HTERT RPE-1 (cell line): ENCODE measurements around the gene FNDC10.

ENCODE experiments used
- in situ Hi-C: fragments of 300-500 bp; cut with MboI; formaldehyde crosslinking; loops from 4 replicates; pipeline ENCODE4 v1.14.3; 2020; ENCODE audit warnings: low sequenced_read_pairs

Gene FNDC10

DNA sequence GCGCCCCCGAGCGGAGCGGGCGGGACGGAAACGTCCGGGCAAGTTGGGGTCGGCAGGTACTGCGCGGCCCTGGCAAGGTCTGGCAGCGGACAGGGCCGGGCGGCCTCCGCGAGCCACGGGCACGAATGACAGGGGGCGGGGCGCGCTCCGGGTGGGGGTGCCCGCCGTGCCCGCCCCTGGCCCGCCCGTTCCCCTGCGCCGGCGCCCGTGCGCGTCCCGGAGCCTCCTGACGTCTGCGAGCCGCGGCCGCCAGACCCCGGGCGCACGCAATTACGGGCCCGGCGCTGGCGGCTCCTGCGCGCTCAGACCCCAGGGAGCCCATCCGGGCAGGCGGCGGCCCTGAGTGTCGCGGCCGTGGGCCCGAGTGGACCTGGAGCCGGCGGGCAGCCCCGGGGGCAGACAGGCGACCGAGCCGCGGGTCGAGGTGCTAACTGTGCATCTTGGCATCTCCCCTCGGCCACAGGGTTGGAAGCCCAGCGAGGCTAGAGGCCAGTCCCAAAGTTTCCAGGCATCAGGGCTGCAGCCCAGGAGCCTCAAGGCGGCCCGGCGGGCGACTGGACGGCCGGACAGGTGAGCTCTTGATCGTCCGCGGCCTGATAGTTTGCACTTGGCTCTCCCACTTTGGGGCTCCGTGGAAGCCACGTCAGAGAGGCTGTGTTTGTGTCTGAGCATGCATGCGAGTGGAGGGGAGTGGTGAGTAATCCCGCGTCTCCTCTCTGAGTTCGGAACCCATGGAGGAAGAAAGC, 16.3 kb upstream of the FNDC10 start:
- in situ Hi-C loops: no loop called here

DNA sequence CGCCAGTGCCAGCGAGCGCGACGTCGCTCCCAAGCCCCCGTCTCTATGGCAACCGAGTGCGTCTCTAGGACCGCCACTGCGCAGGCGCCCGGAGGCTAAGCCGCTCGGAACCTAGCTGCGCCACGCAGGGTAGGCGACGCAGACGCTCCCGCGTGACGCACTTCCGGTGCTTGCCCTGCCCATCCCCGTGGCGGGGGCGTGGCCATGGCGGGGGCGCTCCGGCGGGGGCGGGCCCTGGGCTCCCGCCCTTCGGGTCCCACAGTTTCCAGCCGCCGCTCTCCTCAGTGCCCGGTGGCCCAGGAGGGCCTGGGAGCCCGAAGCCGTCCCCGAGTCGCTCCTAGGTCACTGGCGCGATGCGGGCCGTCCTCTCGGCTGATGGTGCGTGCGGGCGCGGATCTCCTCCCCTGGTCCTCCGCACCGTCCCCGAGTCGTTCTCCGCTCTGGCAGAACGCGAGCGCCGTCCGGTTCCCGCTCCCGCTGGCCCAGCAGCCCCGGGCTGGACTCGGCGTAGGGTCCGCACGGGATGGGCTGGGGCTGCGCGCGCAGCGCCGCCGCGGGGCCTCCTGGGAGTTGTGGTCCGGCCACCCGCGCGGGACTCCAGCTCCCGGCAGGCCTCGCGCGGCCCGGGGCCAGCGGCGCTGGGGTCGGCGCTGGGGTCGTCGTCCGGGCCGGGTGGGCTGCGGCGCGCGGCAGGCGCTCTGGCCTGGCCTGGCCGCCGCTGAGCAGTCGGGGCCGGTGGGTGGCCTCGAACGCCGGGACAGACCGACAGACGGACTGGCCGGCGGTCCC, 15.5 kb upstream of the FNDC10 start, which contains the start of gene MIB2:
Gene MIB2 (plus strand): TSS at position 245 of the 789 bp plus-strand sequence. CDS start 7,953 bp downstream, outside the sequence.
- in situ Hi-C loops: no loop called here

DNA sequence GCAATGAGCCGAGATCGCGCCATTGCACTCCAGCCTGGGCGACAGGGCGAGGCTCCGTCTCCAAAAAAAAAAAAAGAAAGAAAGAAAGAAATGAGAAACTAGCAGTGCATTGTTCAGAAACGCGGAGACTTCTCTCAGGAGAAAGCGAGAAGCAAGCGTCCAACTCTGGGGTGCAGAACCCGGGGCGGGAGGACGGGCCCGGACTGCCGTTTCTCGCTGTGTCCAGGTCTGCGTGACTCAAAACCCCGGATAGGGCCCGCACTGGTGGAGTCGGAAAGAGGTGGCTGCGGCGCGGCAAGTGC, 15.0 kb upstream of the FNDC10 start:
- in situ Hi-C loops: no loop called here

DNA sequence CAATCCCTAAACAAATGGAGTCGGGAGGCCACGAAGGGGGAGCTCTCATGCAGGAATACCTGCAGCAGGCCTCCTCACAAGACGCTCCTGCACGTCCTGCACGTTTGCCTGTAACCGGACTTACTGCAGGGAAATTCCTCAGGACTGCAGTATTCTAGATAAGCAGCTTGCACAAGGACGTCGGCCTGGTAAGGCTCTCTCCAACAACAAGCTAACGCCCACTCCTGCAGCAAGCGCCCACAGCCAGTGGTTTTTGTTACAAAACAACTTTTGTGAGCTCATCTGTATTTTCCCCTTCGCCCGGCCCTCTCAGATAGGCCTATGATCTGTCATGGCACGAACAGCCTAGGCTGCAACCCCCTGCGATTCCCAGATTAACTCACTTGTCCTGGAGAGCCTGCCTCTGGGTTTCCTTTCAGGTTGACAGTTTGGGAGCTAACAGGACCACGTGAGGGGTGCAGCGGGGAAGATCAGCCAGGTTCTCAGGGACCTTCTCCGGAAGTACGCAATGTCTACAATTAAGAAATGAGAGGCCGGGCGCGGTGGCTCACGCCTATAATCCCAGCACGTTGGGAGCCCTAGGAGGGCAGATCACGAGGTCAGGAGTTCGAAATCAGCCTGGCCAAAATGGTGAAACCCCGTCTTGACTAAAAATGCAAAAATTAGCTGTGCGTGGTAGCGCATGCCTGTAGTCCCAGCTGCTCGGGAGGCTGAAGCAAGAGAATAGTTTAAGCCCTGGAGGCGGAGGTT, 14.4 kb upstream of the FNDC10 start:
- in situ Hi-C loops: no loop called here

DNA sequence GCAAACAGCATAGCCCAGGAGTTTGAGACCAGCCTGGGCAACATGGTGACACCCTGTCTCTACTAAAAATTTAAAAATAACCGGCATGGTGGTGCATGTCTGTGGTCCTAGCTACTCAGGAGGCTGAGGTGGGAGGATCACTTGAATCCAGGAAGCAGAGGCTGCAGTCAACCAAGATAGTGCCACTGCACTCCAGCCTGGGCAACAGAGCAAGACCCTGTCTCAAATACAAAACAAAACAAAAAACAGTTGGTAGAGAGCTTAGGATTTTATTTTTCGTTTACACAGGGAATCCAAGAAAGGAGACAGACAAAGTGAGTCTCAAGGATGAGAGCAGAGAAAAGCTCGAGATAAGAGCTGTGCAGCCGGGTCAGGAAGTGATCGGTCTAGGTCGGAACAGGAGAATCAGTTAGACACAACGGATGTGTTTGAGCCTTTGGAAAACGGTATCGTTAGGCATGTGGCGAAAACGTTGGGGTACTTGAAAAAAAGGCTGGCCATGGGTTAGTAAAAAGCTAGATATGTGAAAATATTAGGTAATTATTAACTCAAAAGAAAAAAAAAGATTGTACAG, 13.7 kb upstream of the FNDC10 start:
- in situ Hi-C loops: no loop called here

DNA sequence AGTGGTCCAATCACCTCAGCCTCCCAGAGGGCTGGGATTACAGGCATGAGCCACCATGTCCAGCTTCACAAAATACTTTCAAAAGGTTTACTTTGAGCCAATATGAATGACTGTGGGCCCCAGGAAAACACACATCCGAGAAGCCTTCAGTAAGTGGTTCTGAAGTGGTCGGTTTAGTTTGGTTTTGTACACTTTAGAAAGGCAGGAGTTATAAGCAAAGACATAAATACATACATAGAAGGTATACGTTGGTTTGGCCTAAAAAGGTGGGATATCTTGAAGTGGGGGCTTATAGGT, 12.1 kb upstream of the FNDC10 start:
- in situ Hi-C loops: no loop called here

DNA sequence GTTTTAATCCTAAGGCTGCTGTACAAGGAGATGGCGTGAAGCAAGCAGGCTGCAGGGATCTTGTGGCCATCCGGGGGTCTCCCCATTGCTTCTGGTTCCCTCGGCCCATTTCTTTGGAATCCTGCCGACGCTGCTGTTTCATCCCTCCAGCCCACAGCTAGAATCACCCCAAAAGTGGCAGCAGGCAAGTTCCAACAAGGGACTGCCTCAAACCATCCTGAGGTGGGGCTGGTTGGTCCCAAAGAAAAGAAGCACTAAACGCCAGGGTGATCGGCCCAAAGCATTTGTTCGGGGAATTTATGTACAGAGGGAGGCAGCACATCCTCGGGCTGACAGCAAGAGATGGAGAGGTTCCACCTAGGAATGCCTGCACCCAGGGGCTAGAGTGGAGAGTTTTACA, 10.9 kb upstream of the FNDC10 start:
- in situ Hi-C loops: no loop called here

DNA sequence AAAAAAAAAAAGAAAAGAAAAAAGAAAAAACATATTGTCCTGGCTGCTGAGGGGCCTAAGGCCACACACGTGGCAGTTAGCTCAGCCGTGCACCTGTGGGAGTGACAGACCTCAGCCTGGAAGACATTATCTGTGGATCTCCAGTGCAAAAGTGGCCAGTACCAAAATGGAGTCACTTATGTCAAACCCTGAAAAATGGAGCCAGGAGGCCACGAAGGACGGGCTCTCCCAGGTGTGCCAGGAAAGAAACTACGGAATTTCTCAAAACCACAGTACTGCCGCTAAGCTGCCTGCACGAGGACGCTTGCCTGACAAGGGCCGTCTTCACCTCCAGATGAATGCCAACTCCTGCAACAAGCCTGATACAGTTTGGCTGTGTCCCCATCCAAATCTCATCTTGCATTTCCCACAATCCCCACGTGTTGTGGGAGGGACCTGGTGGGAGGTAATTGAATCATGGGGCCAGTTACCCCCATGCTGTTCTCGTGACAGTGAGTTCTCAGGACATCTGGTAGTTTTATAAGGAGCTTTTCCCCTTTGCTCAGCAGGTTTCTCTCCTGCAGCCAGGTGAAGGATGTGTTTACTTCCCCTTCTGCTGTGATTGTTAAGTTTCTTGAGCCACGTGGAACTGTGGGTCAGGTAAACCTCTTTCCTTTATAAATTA, 10.0 kb upstream of the FNDC10 start:
- in situ Hi-C loops: no loop called here

DNA sequence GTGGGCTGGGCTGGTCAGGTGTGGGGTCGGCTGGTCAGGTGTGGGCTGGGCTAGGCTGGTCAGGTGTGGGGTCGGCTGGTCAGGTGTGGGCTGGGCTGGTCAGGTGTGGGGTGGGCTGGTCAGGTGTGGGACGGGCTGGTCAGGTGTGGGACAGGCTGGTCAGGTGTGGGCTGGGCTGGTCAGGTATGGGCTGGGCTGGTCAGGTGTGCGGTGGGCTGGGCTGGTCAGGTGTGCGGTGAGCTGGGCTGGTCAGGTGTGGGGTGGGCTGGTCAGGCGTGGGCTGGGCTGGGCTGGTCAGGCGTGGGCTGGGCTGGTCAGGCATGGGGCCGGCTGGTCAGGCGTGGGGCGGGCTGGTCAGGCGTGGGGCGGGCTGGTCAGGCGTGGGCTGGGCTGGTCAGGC, 6.3 kb upstream of the FNDC10 start:
- in situ Hi-C loops: no loop called here

DNA sequence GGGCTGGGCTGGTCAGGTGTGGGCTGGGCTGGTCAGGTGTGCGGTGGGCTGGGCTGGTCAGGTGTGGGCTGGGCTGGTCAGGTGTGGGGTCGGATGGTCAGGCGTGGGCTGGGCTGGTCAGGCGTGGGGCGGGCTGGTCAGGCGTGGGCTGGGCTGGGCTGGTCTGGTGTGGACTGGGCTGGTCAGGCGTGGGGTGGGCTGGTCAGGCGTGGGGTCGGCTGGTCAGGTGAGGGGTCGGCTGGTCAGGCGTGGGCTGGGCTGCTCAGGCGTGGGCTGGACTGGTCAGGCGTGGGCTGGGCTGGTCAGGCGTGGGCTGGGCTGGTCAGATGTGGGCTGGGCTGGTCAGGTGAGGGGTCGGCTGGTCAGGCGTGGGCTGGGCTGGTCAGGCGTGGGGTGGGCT, 5.8 kb upstream of the FNDC10 start:
- in situ Hi-C loops: no loop called here

DNA sequence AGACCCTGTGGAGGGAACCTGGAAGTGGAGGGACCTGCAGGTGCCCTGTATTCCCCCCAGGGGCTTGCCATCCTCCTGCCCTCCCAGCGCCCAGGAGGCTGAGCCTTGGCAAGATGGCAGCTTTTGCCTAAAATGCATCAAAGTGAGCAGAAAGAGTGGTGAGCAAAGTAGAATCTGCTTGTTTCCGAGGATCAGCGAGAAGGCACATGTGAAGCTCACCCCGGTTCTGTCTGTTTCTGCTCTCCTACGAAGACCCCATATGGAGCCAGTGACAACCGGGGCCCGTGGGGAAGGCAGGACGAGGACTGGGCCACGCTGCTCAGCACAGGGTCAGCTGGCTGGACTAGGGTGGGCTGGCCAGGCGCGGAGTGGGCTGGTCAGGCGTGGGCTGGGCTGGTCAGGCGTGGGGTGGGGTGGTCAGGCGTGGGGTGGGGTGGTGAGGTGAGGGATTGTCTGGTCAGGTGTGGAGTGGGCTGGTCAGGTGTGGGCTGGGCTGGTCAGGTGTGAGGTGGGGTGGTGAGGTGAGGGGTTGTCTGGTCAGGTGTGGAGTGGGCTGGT, 5.2 kb upstream of the FNDC10 start:
- in situ Hi-C loops: no loop called here

DNA sequence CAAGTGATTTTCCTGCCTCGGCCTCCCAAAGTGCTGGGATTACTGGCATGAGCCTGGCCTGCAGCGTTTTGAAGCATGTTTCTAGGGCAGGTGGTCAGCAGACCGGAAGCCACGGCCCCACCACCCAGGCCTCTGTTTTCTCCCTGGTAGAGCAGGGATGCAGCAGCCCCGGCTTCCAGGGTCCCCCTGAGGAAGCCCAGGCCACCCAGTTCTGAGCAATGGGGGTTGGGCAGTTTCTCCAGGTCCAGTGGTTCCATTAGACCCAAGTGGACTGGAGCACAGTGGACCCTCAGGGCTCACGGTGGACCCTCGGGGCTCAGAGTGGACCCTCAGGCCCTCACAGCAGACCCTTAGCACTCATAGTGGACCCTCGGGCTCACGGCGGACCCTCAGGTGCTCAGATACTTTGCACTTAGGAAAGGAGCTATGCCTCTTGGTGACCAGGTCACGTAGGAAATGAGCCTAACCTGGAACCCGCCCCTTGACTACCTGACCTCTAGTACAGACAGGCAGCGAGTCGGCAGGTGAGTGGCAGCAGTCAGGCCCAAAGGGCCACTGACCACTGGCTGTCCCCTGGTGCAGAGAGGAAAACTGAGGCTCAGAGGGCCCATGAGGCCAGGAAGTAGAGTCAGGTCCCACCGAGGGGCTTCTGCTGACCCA, 4.6 kb upstream of the FNDC10 start:
- in situ Hi-C loops: no loop called here

DNA sequence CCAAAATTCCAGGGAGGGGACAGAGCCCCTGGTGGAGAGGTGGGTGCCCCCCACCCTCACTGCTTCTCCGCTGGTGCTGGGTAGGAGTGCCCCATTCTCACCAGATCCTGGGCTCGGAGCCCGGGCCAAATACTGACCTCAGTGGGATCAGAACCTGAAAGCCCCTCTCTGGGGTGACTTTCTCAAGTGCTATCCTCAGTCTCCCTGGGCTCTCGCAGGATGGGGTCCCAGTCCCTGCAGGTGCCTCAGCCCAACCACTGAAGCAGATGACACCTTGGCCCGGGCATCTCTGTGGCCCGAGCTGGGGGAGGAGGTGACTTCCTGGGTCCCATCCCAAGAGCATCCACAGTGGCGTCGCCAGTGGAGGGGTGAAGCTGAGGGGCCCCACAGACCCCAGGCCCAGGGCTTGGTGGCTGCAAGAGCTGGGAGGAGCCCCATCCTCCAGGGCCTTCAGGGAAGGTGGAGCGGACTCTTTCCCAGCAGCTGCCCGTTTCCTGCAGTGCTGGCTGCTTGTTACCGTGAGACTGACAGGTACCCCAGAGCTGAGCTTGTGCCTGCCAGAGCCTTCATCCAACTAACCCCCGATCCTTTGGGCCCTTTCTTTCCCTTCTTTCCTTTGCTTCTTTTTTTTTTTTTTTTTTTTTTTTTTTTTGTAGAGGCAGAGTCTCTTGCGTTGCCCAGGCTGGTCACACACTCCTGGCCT, 3.9 kb upstream of the FNDC10 start:
- in situ Hi-C loops: no loop called here

DNA sequence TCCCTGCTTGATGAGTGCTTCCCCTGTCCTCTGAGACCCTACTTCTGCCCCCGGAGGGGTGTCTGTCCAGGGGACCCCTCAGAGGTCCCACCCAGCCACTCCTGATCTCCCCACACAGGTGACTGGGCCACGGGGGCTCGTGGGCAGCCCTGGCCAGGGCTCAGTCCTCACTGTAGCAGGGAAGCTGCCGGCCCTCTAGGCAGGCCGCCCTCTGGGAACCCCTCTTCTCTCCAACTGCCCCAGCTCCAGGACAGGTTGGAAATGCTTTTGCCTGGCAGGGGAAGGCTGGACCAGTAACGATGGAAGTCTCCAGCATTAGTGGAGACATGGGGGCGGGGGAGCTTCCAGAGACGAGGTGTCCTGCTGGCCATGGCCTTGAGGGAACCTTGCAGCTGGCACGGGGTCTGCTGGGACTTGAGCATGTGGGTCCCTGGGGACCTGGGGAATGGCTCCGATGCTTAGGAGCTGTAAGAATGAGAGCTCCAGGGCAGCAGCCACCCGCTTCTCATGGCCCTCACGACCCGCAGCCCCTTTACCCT, 3.1 kb upstream of the FNDC10 start:
- in situ Hi-C loops: no loop called here

DNA sequence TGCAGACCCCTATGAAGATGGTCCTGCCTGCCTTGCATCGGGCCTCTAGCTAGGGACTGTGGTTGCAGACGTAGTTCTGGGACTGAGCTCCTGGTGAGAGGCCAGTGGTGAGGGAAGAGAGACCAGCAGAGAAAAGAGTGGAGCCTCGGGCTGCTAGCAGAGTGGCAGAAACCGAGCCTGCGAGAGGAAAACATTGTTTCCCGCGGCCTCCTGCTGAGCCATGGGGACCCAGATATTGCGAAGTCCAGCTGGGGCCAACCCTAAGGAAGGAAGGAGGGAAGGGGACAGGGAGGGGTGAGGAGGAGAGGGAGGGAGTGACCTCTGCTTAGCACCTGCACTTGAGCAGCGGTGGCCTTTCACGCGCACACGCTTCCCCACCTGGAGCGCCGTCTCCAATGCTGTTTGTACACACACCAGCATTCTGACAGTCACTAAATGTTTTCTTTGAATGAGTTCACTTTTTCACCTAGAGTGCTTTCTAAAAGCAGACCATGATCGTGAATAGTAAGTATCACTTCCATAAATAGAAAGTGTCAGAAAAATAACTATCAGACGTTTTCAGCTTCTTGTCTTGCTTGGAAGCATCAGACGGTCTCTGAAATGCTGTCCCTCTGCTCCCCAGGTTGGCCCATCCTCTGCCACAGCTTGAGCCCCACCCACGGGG, 2.5 kb upstream of the FNDC10 start:
- in situ Hi-C loops: no loop called here

DNA sequence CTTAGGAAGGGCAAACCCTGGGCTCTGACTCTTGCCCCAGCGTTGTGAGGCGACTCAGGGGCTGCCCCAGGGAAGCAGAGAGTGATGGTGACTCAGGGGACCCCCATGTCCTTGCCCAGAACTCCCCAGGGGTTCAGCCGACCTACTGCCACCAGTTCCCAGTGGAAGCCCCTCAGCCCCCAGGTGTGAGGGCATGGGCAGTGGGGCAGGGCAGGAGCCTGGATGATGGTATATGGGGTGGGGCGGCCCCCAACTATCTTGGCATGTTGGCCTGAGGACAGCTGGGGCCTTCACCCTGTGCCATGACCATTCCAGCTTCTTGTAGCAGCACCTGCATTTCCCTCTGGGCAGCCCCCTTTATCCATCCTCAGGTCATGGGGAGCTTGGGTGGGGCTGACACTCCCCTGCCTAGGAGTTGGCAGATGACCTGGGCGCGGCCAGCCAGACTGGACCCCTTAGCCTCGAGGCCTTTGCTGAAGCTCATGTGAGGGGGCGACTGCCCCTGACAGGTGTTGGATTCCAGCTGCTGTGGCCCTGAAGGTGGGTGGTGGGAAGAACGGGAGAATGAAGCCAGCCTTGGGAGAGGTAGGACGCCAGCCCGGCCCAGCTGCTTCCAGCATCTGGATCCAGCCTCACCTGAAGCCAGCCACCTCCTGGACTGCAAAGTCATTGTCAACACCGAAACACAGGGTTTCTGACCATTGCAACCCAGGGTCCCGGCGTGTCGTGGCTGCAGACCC, 1.8 kb upstream of the FNDC10 start:
- in situ Hi-C loops: no loop called here

DNA sequence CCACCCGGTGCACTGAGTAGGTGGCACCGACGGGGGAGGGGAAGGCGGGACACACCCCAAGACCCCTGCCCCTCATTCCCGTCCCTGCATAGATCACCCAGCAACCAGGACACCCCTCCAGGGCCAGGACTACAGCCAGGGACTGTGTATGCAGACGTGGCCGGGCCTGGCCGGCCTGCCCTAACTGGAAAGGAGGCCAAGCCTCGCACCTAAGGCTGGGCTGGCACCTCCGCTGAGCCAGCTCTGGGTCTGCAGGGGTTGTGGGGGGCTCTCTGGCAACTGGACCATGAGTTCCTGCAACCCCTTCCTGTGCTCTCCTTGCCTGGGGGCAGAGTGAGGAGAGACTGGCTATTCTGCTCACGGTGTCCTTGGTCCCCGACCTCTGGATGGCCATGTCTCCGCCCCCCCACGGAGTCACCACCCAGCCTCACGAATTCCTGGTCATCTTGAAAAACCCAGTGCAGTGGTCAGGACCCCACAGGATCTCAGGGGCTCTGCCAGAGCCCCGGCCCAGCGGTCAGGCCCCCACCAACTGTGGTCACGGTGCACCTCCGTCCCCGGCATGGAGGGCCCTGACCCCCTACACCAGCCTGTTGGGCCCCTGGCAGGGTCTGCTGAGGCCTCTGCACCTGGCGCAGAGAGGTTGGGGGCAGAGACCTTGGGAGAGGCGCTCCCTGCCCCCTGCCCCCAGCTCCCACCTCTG, 1.1 kb upstream of the FNDC10 start:
- in situ Hi-C loops: no loop called here
